Panc1 (cell line): Measurements from ENCODE around the gene DLG4. TPM values are rescaled to one million over a fixed set of nuclear protein-coding genes. Genes with fewer than 3 reads are reported as not detected.

ENCODE experiments used
- ATAC-seq: fragments of 200-7000 bp; cut with Tn5 transposase; 2 replicates; pipeline ENCODE4 v1.9.1; 2020; ENCODE audit warnings: mild to moderate bottlenecking, moderate library complexity
- BruUV-seq: library from RNA; stranded (reverse); fragments of 400-500 nt; replicated peaks from 2 replicates; lab custom pipeline; 2021; lab: Mats Ljungman, UMichigan
- CTCF ChIA-PET: fragments of 300-600 bp; sonication (Branson Sonifier 250); formaldehyde crosslinking; loops from one replicate; lab custom pipeline; 2022; ENCODE audit warnings: antibody characterized with exemption; lab: Charles Lee
- POLR2A ChIA-PET: fragments of 300-600 bp; sonication (Branson Sonifier 250); formaldehyde crosslinking; loops from one replicate; lab custom pipeline; 2022; ENCODE audit warnings: antibody characterized with exemption; lab: Charles Lee
- DNase-seq: peaks from one replicate; pipeline ENCODE4 v3.0.0-alpha.2; 2010; ENCODE audit warnings: low read depth, low spot score
- H3K27ac ChIP-seq: 2 replicates; pipeline ENCODE4 v1.5.1; 2011; ENCODE audit warnings: mild to moderate bottlenecking, low read length, inconsistent platforms
- H3K27me3 ChIP-seq: fragments of 200-500 bp; sonication (Bioruptor generic); 2 replicates; pipeline ENCODE4 v1.6.0; 2014; ENCODE audit warnings: low read length, inconsistent platforms; ENCODE audit not compliant: control insufficient read depth, insufficient read depth
- H3K36me3 ChIP-seq: fragments of 200-500 bp; sonication (Bioruptor generic); 2 replicates; pipeline ENCODE4 v1.5.1; 2014; ENCODE audit warnings: inconsistent platforms, mild to moderate bottlenecking, low read length, moderate library complexity; ENCODE audit not compliant: control insufficient read depth, insufficient read depth
- H3K4me1 ChIP-seq: 2 replicates; pipeline ENCODE4 v1.5.1; 2011; ENCODE audit warnings: inconsistent platforms, mild to moderate bottlenecking, low read length, moderate library complexity; ENCODE audit not compliant: control insufficient read depth, insufficient read depth
- H3K4me3 ChIP-seq, 2 experiments: 2 replicates each; pipeline ENCODE4 v1.5.1; 2011 to 2012; ENCODE audit warnings: low read depth in 2 of 2, low read length in 2 of 2, mild to moderate bottlenecking in 2 of 2, inconsistent platforms in 1 of 2, moderate library complexity in 1 of 2
- H3K9me3 ChIP-seq: fragments of 200-500 bp; sonication (Bioruptor generic); 2 replicates; pipeline ENCODE4 v1.5.1; 2014; ENCODE audit warnings: low read depth, mild to moderate bottlenecking, inconsistent platforms, low read length, moderate library complexity; ENCODE audit not compliant: control insufficient read depth, insufficient read depth
- CTCF ChIP-seq: fragments of 450-650 bp; IDR thresholded peaks from 2 replicates; pipeline ENCODE4 v1.5.1; 2017; ENCODE audit warnings: mild to moderate bottlenecking
- POLR2AphosphoS5 ChIP-seq: IDR thresholded peaks from 2 replicates; pipeline ENCODE4 v1.6.1; 2012; ENCODE audit warnings: mild to moderate bottlenecking, low read depth, low read length, moderate library complexity
- REST ChIP-seq, 2 experiments: IDR thresholded peaks; 2 replicates each; pipeline ENCODE4 v1.6.1; 2011 to 2012; ENCODE audit warnings: low read depth in 2 of 2, control low read depth in 1 of 2, low read length in 1 of 2, mild to moderate bottlenecking in 1 of 2, moderate library complexity in 1 of 2; ENCODE audit not compliant: insufficient read depth in 1 of 2
- SIN3A ChIP-seq: IDR thresholded peaks from 2 replicates; pipeline ENCODE4 v1.6.1; 2012; ENCODE audit warnings: low read depth, mild to moderate bottlenecking, low read length, moderate library complexity, borderline replicate concordance; ENCODE audit not compliant: insufficient read depth
- TCF7L2 ChIP-seq: IDR thresholded peaks from 2 replicates; pipeline ENCODE4 v1.6.1; 2011; ENCODE audit warnings: mild to moderate bottlenecking, low read depth, low read length, inconsistent platforms
- in situ Hi-C: cut with HindIII; loops from 2 replicates; pipeline ENCODE4 v1.10.0; 2016; ENCODE audit warnings: low sequenced_read_pairs, low pct_unique_long_range_greater_than_20kb
- intact Hi-C: fragments of 100-400 bp; cut with micrococcal nuclease; formaldehyde crosslinking; loops from one replicate; pipeline ENCODE4 v1.10.0; 2022; ENCODE audit not compliant: unreplicated experiment
- total RNA-seq: library from RNA; stranded (reverse); gene quantifications from one replicate; pipeline ENCODE4 v1.2.1, GENCODE V29; 2021; ENCODE audit not compliant: unreplicated experiment

Gene DLG4
- total RNA-seq, 1 experiment from 2014 or later = 32.4 TPM

GRCh38 chr17:7179317-7180254 lies 40.0 kb downstream of the DLG4 start, which contains the start of gene ASGR1:
TSS of gene ASGR1 (minus strand) at chr17:7179370. CDS start at chr17:7178563, 807 bp downstream.
- no peak within 1 kb of the TSS for H3K27ac ChIP-seq
- H3K27me3 ChIP-seq = no peaks in the 10 kb centered on the region
- no peak for TF ChIP-seq POLR2AphosphoS5
- TF ChIP-seq REST (IDR thresholded peaks at IDR 0.05; ENCODE audit: insufficient read depth in 1 of 2, low read depth in 2 of 2, low read length in 1 of 2) = no peak
- no peak for TF ChIP-seq CTCF
- no peak for TF ChIP-seq SIN3A
- TF ChIP-seq TCF7L2 = no peak
- peaks cover 9% of the 10 kb centered on the region; the same call in 1 of the 2 replicates for H3K4me1 ChIP-seq
- ChIA-PET POLR2A (no interaction called here), CTCF (no interaction called here)
- ATAC-seq (no peak; the same call in 1 of the 2 replicates), DNase-seq (no peak)
- H3K9me3 ChIP-seq = no peaks in the 10 kb centered on the region
- H3K4me3 ChIP-seq = peak within 1 kb of the TSS; percentile 45 to 75
- BruUV-seq = no TSS peak
- no peaks in the 10 kb centered on the region for H3K36me3 ChIP-seq
- intact Hi-C loops (no loop called here), in situ Hi-C loops (no loop called here)

- no peaks in the 10 kb centered on the region for H3K9me3 ChIP-seq
- POLR2A ChIA-PET = no interaction called here
- ATAC-seq = no peak
These were observed 40.7 kb downstream of the DLG4 start for GRCh38 chr17:7178973-7179316.

More at GRCh38 chr17:7178973-7179316, 40.7 kb downstream of the DLG4 start:
- no peak overlapping the region for H3K27ac ChIP-seq
- in situ Hi-C loops = no loop called here
- peaks cover 9% of the 10 kb centered on the region; the same call in 1 of the 2 replicates for H3K4me1 ChIP-seq
- TF ChIP-seq CTCF (no peak), SIN3A (no peak), POLR2AphosphoS5 (no peak), TCF7L2 (no peak), REST (IDR thresholded peaks at IDR 0.05; ENCODE audit: insufficient read depth in 1 of 2, low read depth in 2 of 2, low read length in 1 of 2) (no peak)
- H3K27me3 ChIP-seq = no peaks in the 10 kb centered on the region
- no peaks in the 10 kb centered on the region for H3K36me3 ChIP-seq
- intact Hi-C loops = no loop called here
- CTCF ChIA-PET = interaction anchor here (0.6 to 0.7 kb wide), 2 partner anchors 10 to 130 kb away, joined by 4 to 7 read pairs; no protein-coding TSS in a partner anchor
- BruUV-seq = no TSS peak
- H3K4me3 ChIP-seq = no peak overlapping the region
- no peak for DNase-seq
